Epithelial cell of esophagus (primary cell): ENCODE data around the gene PTGDR2.
"Not testable (repeated sequence)": the region's sequence is repeated elsewhere in the genome, so short reads cannot be mapped to it uniquely, and the experiment has no call there.

ENCODE experiments used
- DNase-seq: peaks from one replicate; pipeline ENCODE4 v3.0.0; 2010; ENCODE audit warnings: low read depth
- H3K4me3 ChIP-seq: 2 replicates; pipeline ENCODE4 v1.5.1; 2011; ENCODE audit warnings: mild to moderate bottlenecking, low read length, control low read depth
- CTCF ChIP-seq: IDR thresholded peaks from 2 replicates; pipeline ENCODE4 v1.5.1; 2011; ENCODE audit warnings: low read depth, mild to moderate bottlenecking, low read length, control low read depth, inconsistent platforms; ENCODE audit not compliant: insufficient read depth; ENCODE audit errors: missing control alignments

PTGDR2 gene

GRCh38 chr11:60825790-60826189, 30.0 kb downstream of the PTGDR2 start:
- no peak overlapping the region for H3K4me3 ChIP-seq
- DNase-seq: no peak
- no peak for TF ChIP-seq CTCF

- no peak for TF ChIP-seq CTCF
- no peak for DNase-seq
- no peak overlapping the region for H3K4me3 ChIP-seq
Measured at GRCh38 chr11:60825118-60825517, 30.6 kb downstream of the PTGDR2 start.

GRCh38 chr11:60823745-60824306, 31.9 kb downstream of the PTGDR2 start:
- not testable (repeated sequence) for DNase-seq, H3K4me3 ChIP-seq

- DNase-seq: no peak
- no peak overlapping the region for H3K4me3 ChIP-seq
- TF ChIP-seq CTCF: no peak
Measured at GRCh38 chr11:60821827-60822599, 33.7 kb downstream of the PTGDR2 start.

GRCh38 chr11:60818057-60818456, 37.7 kb downstream of the PTGDR2 start:
- no peak overlapping the region for H3K4me3 ChIP-seq
- TF ChIP-seq CTCF: no peak
- no peak for DNase-seq

GRCh38 chr11:60816590-60817157, 39.1 kb downstream of the PTGDR2 start:
- DNase-seq: no peak
- TF ChIP-seq CTCF: no peak
- H3K4me3 ChIP-seq: no peak overlapping the region

GRCh38 chr11:60814112-60814511, 41.6 kb downstream of the PTGDR2 start:
- DNase-seq: no peak
- no peak for TF ChIP-seq CTCF
- no peak overlapping the region for H3K4me3 ChIP-seq
